Neuron (in vitro differentiated cells): ENCODE measurements around the gene GTF2A1L.
"Not testable (repeated sequence)": the region's sequence is repeated elsewhere in the genome, so short reads cannot be mapped to it uniquely, and the experiment has no call there.

Experiments used
- H2AFZ ChIP-seq: one replicate; pipeline ENCODE4 v1.6.1; 2013; ENCODE audit warnings: low read depth, mild to moderate bottlenecking, inconsistent platforms, low read length, moderate library complexity
- H3K27me3 ChIP-seq: one replicate; pipeline ENCODE4 v1.6.1; 2013; ENCODE audit warnings: low read length; ENCODE audit not compliant: insufficient read depth
- H3K36me3 ChIP-seq: one replicate; pipeline ENCODE4 v1.6.1; 2013; ENCODE audit warnings: low read length; ENCODE audit not compliant: insufficient read depth
- H3K4me1 ChIP-seq: one replicate; pipeline ENCODE4 v1.6.1; 2013; ENCODE audit warnings: low read length; ENCODE audit not compliant: insufficient read depth
- H3K4me3 ChIP-seq: 2 replicates; pipeline ENCODE4 v1.5.1; 2013; ENCODE audit warnings: mild to moderate bottlenecking, low read length, moderate library complexity
- H3K9me3 ChIP-seq: one replicate; pipeline ENCODE4 v1.6.1; 2013; ENCODE audit warnings: low read length

The GTF2A1L gene

GRCh38 chr2:48693645-48694044 lies 76.0 kb downstream of the GTF2A1L start:
- H3K4me3 ChIP-seq, result no peak overlapping the region
- H3K9me3 ChIP-seq, result no peaks in the 10 kb centered on the region
- no peak overlapping the region for H2AFZ ChIP-seq
- peaks cover 32% of the 10 kb centered on the region for H3K4me1 ChIP-seq
- H3K27me3 ChIP-seq, result no peaks in the 10 kb centered on the region
- no peaks in the 10 kb centered on the region for H3K36me3 ChIP-seq

GRCh38 chr2:48694149-48694548 lies 76.5 kb downstream of the GTF2A1L start:
- peaks cover 35% of the 10 kb centered on the region for H3K4me1 ChIP-seq
- no peaks in the 10 kb centered on the region for H3K36me3 ChIP-seq
- no peak overlapping the region for H2AFZ ChIP-seq
- H3K9me3 ChIP-seq, result no peaks in the 10 kb centered on the region
- H3K4me3 ChIP-seq, result no peak overlapping the region
- H3K27me3 ChIP-seq, result no peaks in the 10 kb centered on the region

- no peak overlapping the region for H3K4me3 ChIP-seq
- no peak overlapping the region for H2AFZ ChIP-seq
- peaks cover 43% of the 10 kb centered on the region for H3K4me1 ChIP-seq
- H3K9me3 ChIP-seq, result no peaks in the 10 kb centered on the region
- H3K36me3 ChIP-seq, result no peaks in the 10 kb centered on the region
- H3K27me3 ChIP-seq, result no peaks in the 10 kb centered on the region
These were observed 78.3 kb downstream of the GTF2A1L start for GRCh38 chr2:48695991-48696390.

- H3K9me3 ChIP-seq, result no peaks in the 10 kb centered on the region
- H3K4me1 ChIP-seq, result peaks cover 43% of the 10 kb centered on the region
- H3K27me3 ChIP-seq, result no peaks in the 10 kb centered on the region
- no peaks in the 10 kb centered on the region for H3K36me3 ChIP-seq
- no peak overlapping the region for H3K4me3 ChIP-seq
- H2AFZ ChIP-seq, result no peak overlapping the region
These were observed 79.2 kb downstream of the GTF2A1L start for GRCh38 chr2:48696881-48697280.

- Histone ChIP-seq H3K4me3 (no peak overlapping the region), H3K27me3 (no peaks in the 10 kb centered on the region), H3K9me3 (no peaks in the 10 kb centered on the region), H3K36me3 (no peaks in the 10 kb centered on the region), H3K4me1 (peaks cover 28% of the 10 kb centered on the region), H2AFZ (no peak overlapping the region)
These were observed 81.8 kb downstream of the GTF2A1L start for GRCh38 chr2:48699348-48699930.

- not testable (repeated sequence) for H3K9me3 ChIP-seq, H2AFZ ChIP-seq, H3K27me3 ChIP-seq, H3K4me3 ChIP-seq, H3K36me3 ChIP-seq
- H3K4me1 ChIP-seq, result peaks cover 11% of the 10 kb centered on the region
These were observed 86.0 kb downstream of the GTF2A1L start for GRCh38 chr2:48703621-48704020.

- Histone ChIP-seq H3K36me3 (no peaks in the 10 kb centered on the region), H3K4me3 (no peak overlapping the region), H2AFZ (no peak overlapping the region), H3K27me3 (no peaks in the 10 kb centered on the region), H3K9me3 (peaks cover 3% of the 10 kb centered on the region), H3K4me1 (peaks cover 4% of the 10 kb centered on the region)
These were observed 89.8 kb downstream of the GTF2A1L start for GRCh38 chr2:48707466-48707865.

GRCh38 chr2:48709096-48710034 lies 91.7 kb downstream of the GTF2A1L start:
- H2AFZ ChIP-seq, result no peak overlapping the region
- no peaks in the 10 kb centered on the region for H3K27me3 ChIP-seq
- H3K9me3 ChIP-seq, result peaks cover 3% of the 10 kb centered on the region
- H3K4me3 ChIP-seq, result no peak overlapping the region
- H3K36me3 ChIP-seq, result no peaks in the 10 kb centered on the region
- H3K4me1 ChIP-seq, result peaks cover 4% of the 10 kb centered on the region

GRCh38 chr2:48711343-48711742 lies 93.7 kb downstream of the GTF2A1L start:
- Histone ChIP-seq H3K27me3 (no peaks in the 10 kb centered on the region), H3K9me3 (peaks cover 3% of the 10 kb centered on the region), H3K36me3 (no peaks in the 10 kb centered on the region), H3K4me3 (no peak overlapping the region), H2AFZ (no peak overlapping the region), H3K4me1 (peaks cover 5% of the 10 kb centered on the region)

- Histone ChIP-seq H3K4me3 (no peak overlapping the region), H2AFZ (no peak overlapping the region), H3K36me3 (no peaks in the 10 kb centered on the region), H3K9me3 (peaks cover 3% of the 10 kb centered on the region), H3K4me1 (peaks cover 5% of the 10 kb centered on the region), H3K27me3 (no peaks in the 10 kb centered on the region)
These were observed 94.5 kb downstream of the GTF2A1L start for GRCh38 chr2:48712151-48712550.

- no peak overlapping the region for H3K4me3 ChIP-seq
These were observed 96.0 kb downstream of the GTF2A1L start for GRCh38 chr2:48713647-48714046.

GRCh38 chr2:48714245-48714644 lies 96.6 kb downstream of the GTF2A1L start:
- Histone ChIP-seq H3K4me3 (no peak overlapping the region), H3K9me3 (no peaks in the 10 kb centered on the region)

More at GRCh38 chr2:48713647-48714046, 96.0 kb downstream of the GTF2A1L start:
- H3K27me3 ChIP-seq, result no peaks in the 10 kb centered on the region
- no peaks in the 10 kb centered on the region for H3K36me3 ChIP-seq
- no peaks in the 10 kb centered on the region for H3K9me3 ChIP-seq
- H3K4me1 ChIP-seq, result peaks cover 13% of the 10 kb centered on the region
- H2AFZ ChIP-seq, result no peak overlapping the region

GRCh38 chr2:48715042-48715899 lies 97.6 kb downstream of the GTF2A1L start:
- Histone ChIP-seq H2AFZ (no peak overlapping the region), H3K4me1 (peaks cover 17% of the 10 kb centered on the region), H3K36me3 (no peaks in the 10 kb centered on the region), H3K27me3 (no peaks in the 10 kb centered on the region), H3K4me3 (no peak overlapping the region), H3K9me3 (no peaks in the 10 kb centered on the region)

More at GRCh38 chr2:48714245-48714644, 96.6 kb downstream of the GTF2A1L start:
- Histone ChIP-seq H3K36me3 (no peaks in the 10 kb centered on the region), H2AFZ (no peak overlapping the region), H3K27me3 (no peaks in the 10 kb centered on the region), H3K4me1 (peaks cover 11% of the 10 kb centered on the region)
